Trophoblast cell (in vitro differentiated cells and primary cell): Measurements from ENCODE around the gene CROCC2. TPM values are rescaled to one million over a fixed set of nuclear protein-coding genes. Genes with fewer than 3 reads are reported as not detected.

Source experiments
- DNase-seq, 2 donors: peaks; one replicate each; pipeline ENCODE4 v3.0.0-alpha.2; 2016
- H2AFZ ChIP-seq: 2 replicates; pipeline ENCODE4 v1.6.1; 2013; ENCODE audit warnings: low read length, moderate library complexity, mild to moderate bottlenecking; ENCODE audit not compliant: insufficient read depth, poor library complexity
- H2AK5ac ChIP-seq: 2 replicates; pipeline ENCODE4 v1.6.1; 2013; ENCODE audit warnings: mild to moderate bottlenecking, low read length
- H2BK120ac ChIP-seq: 2 replicates; pipeline ENCODE4 v1.6.1; 2013; ENCODE audit warnings: low read length, mild to moderate bottlenecking, moderate library complexity; ENCODE audit not compliant: insufficient read depth, poor library complexity
- H2BK12ac ChIP-seq: 2 replicates; pipeline ENCODE4 v1.6.1; 2013; ENCODE audit warnings: mild to moderate bottlenecking, low read length, moderate library complexity
- H2BK5ac ChIP-seq: 2 replicates; pipeline ENCODE4 v1.6.1; 2013; ENCODE audit warnings: low read length, low read depth, moderate library complexity, mild to moderate bottlenecking; ENCODE audit not compliant: poor library complexity
- H3K14ac ChIP-seq: 2 replicates; pipeline ENCODE4 v1.6.1; 2013; ENCODE audit warnings: mild to moderate bottlenecking, low read length
- H3K18ac ChIP-seq: 2 replicates; pipeline ENCODE4 v1.6.1; 2013; ENCODE audit warnings: mild to moderate bottlenecking, low read length
- H3K23ac ChIP-seq: 2 replicates; pipeline ENCODE4 v1.6.1; 2013; ENCODE audit warnings: low read length
- H3K27ac ChIP-seq: 2 replicates; pipeline ENCODE4 v1.5.1; 2013; ENCODE audit warnings: low read depth, mild to moderate bottlenecking, inconsistent platforms, low read length, moderate library complexity
- H3K27me3 ChIP-seq: 2 replicates; pipeline ENCODE4 v1.6.1; 2013; ENCODE audit warnings: inconsistent platforms, mild to moderate bottlenecking, low read length, moderate library complexity; ENCODE audit not compliant: insufficient read depth
- H3K36me3 ChIP-seq, 2 experiments: 1 replicate in 1 of 2; 2 replicates in 1 of 2; pipeline ENCODE4 v1.6.1; 2013; ENCODE audit warnings: low read length in 2 of 2, mild to moderate bottlenecking in 2 of 2, moderate library complexity in 1 of 2; ENCODE audit not compliant: insufficient read depth in 2 of 2, control insufficient read depth in 1 of 2
- H3K4ac ChIP-seq: 2 replicates; pipeline ENCODE4 v1.6.1; 2013; ENCODE audit warnings: low read depth, mild to moderate bottlenecking, low read length, moderate library complexity
- H3K4me1 ChIP-seq, 2 experiments: 1 replicate in 1 of 2; 2 replicates in 1 of 2; pipeline ENCODE4 v1.6.1; 2013; ENCODE audit warnings: low read length in 2 of 2, mild to moderate bottlenecking in 2 of 2, moderate library complexity in 1 of 2; ENCODE audit not compliant: insufficient read depth in 2 of 2, control insufficient read depth in 1 of 2
- H3K4me2 ChIP-seq: 2 replicates; pipeline ENCODE4 v1.6.1; 2013; ENCODE audit warnings: inconsistent platforms, mild to moderate bottlenecking, low read length, moderate library complexity
- H3K4me3 ChIP-seq: 2 replicates; pipeline ENCODE4 v1.5.1; 2013; ENCODE audit warnings: mild to moderate bottlenecking, low read depth, low read length, inconsistent platforms
- H3K79me1 ChIP-seq: one replicate; pipeline ENCODE4 v1.6.1; 2013; ENCODE audit warnings: low read length
- H3K79me2 ChIP-seq: 2 replicates; pipeline ENCODE4 v1.6.1; 2013; ENCODE audit warnings: low read length, mild to moderate bottlenecking; ENCODE audit not compliant: control insufficient read depth, insufficient read depth, poor library complexity
- H3K9ac ChIP-seq: 2 replicates; pipeline ENCODE4 v1.6.1; 2013; ENCODE audit warnings: mild to moderate bottlenecking, low read length
- H3K9me3 ChIP-seq: 2 replicates; pipeline ENCODE4 v1.6.1; 2013; ENCODE audit warnings: low read depth, mild to moderate bottlenecking, control low read depth, inconsistent platforms, low read length; ENCODE audit not compliant: insufficient read depth
- H4K12ac ChIP-seq: 2 replicates; pipeline ENCODE4 v1.6.1; 2013; ENCODE audit warnings: low read depth, mild to moderate bottlenecking, low read length, moderate library complexity
- H4K8ac ChIP-seq: 2 replicates; pipeline ENCODE4 v1.6.1; 2013; ENCODE audit warnings: low read depth, mild to moderate bottlenecking, low read length, moderate library complexity
- H4K91ac ChIP-seq: one replicate; pipeline ENCODE4 v1.6.1; 2013; ENCODE audit warnings: low read depth, mild to moderate bottlenecking, low read length, moderate library complexity
- WGBS: extraction: QIAGEN DNeasy Blood & Tissue Kit; methylation state at CpG from one replicate; pipeline ENCODE4 v1.1.7; 2013; ENCODE audit warnings: missing lambda C conversion rate; ENCODE audit not compliant: insufficient read length, insufficient coverage; ENCODE audit errors: extremely low coverage; 5-methylcytosine and 5-hydroxymethylcytosine counted together
- polyA plus RNA-seq: library from polyadenylated mRNA; stranded (reverse); fragments of 200-250 nt; gene quantifications from 2 replicates; pipeline ENCODE4 v1.2.3, GENCODE V29; 2013

CROCC2 gene
- not detected in 2 replicates for polyA plus RNA-seq

- H3K18ac ChIP-seq: no peak within 1 kb of the TSS
These were observed at the start of gene CROCC2 for GRCh38 chr2:240906141-240906910. Gene CROCC2, plus strand, starts transcription at chr2:240906336. Its CDS starts 178 bp downstream, at chr2:240906514.

GRCh38 chr2:240857039-240858008 lies 48.8 kb upstream of the CROCC2 start:
- H2AK5ac ChIP-seq: no peak overlapping the region
- no peak overlapping the region for H3K4me2 ChIP-seq
- no peak overlapping the region for H3K9ac ChIP-seq
- H3K27ac ChIP-seq: no peak overlapping the region
- WGBS: no CpG with 5 or more reads among the region's 21 CpGs
- H3K9me3 ChIP-seq: peaks cover 10% of the 10 kb centered on the region
- H4K91ac ChIP-seq: no peak overlapping the region
- no peaks in the 10 kb centered on the region for H3K79me1 ChIP-seq
- peak; percentile 72 to 80 for DNase-seq
- H2BK5ac ChIP-seq: no peak overlapping the region
- H3K18ac ChIP-seq: no peak overlapping the region
- no peak overlapping the region for H3K4ac ChIP-seq
- no peaks in the 10 kb centered on the region for H3K79me2 ChIP-seq
- H3K4me1 ChIP-seq: no peaks in the 10 kb centered on the region
- H3K27me3 ChIP-seq: peaks cover 3% of the 10 kb centered on the region
- H4K12ac ChIP-seq: no peak overlapping the region
- no peak overlapping the region for H3K4me3 ChIP-seq
- no peaks in the 10 kb centered on the region for H3K36me3 ChIP-seq
- no peak overlapping the region for H3K14ac ChIP-seq
- no peak overlapping the region for H2BK120ac ChIP-seq
- H4K8ac ChIP-seq: no peak overlapping the region
- H2BK12ac ChIP-seq: no peak overlapping the region
- no peak overlapping the region for H3K23ac ChIP-seq
- no peak overlapping the region for H2AFZ ChIP-seq

More at GRCh38 chr2:240906141-240906910, at the start of gene CROCC2:
- Histone ChIP-seq H3K4ac (no peak within 1 kb of the TSS), H3K9me3 (peaks cover 3% of the 10 kb centered on the region), H3K23ac (no peak within 1 kb of the TSS), H3K14ac (no peak within 1 kb of the TSS), H3K9ac (no peak within 1 kb of the TSS), H2BK120ac (no peak within 1 kb of the TSS), H3K36me3 (no peaks in the 10 kb centered on the region), H3K4me3 (peak within 1 kb of the TSS; percentile 13), H4K12ac (no peak within 1 kb of the TSS), H3K4me1 (peaks cover 4% of the 10 kb centered on the region in 2 experiments), H3K27ac (no peak within 1 kb of the TSS), H2AFZ (no peak within 1 kb of the TSS), H4K8ac (no peak within 1 kb of the TSS), H3K79me2 (no peaks in the 10 kb centered on the region), H4K91ac (no peak within 1 kb of the TSS), H3K4me2 (no peak within 1 kb of the TSS), H2BK12ac (no peak within 1 kb of the TSS), H2AK5ac (no peak within 1 kb of the TSS), H2BK5ac (no peak within 1 kb of the TSS), H3K79me1 (no peaks in the 10 kb centered on the region), H3K27me3 (peaks cover 4% of the 10 kb centered on the region)
- WGBS: no CpG with 5 or more reads among the region's 23 CpGs
- DNase-seq: peak; percentile 47 to 70

GRCh38 chr2:240858321-240858720 lies 47.8 kb upstream of the CROCC2 start:
- H3K79me1 ChIP-seq: no peaks in the 10 kb centered on the region

GRCh38 chr2:240858871-240859270 lies 47.3 kb upstream of the CROCC2 start:
- WGBS: no CpG with 5 or more reads among the region's 10 CpGs
- Histone ChIP-seq H3K4me1 (no peaks in the 10 kb centered on the region), H3K27ac (no peak overlapping the region), H2BK5ac (no peak overlapping the region), H3K27me3 (peaks cover 3% of the 10 kb centered on the region), H2AK5ac (no peak overlapping the region), H3K9me3 (peaks cover 10% of the 10 kb centered on the region), H4K91ac (no peak overlapping the region), H4K8ac (no peak overlapping the region), H2BK12ac (no peak overlapping the region), H3K79me1 (no peaks in the 10 kb centered on the region), H2BK120ac (no peak overlapping the region), H3K79me2 (no peaks in the 10 kb centered on the region), H3K18ac (no peak overlapping the region), H2AFZ (no peak overlapping the region), H3K4me2 (no peak overlapping the region), H3K4me3 (no peak overlapping the region), H4K12ac (no peak overlapping the region), H3K36me3 (no peaks in the 10 kb centered on the region), H3K14ac (no peak overlapping the region), H3K9ac (no peak overlapping the region), H3K4ac (no peak overlapping the region), H3K23ac (no peak overlapping the region)
- DNase-seq: no peak

More at GRCh38 chr2:240858321-240858720, 47.8 kb upstream of the CROCC2 start:
- peaks cover 3% of the 10 kb centered on the region for H3K27me3 ChIP-seq
- no peak overlapping the region for H4K8ac ChIP-seq
- no peaks in the 10 kb centered on the region for H3K36me3 ChIP-seq
- H2BK120ac ChIP-seq: no peak overlapping the region
- no peak for DNase-seq
- no peak overlapping the region for H3K18ac ChIP-seq
- no peak overlapping the region for H3K4ac ChIP-seq
- no peak overlapping the region for H3K4me2 ChIP-seq
- no peak overlapping the region for H3K9ac ChIP-seq
- no peak overlapping the region for H3K27ac ChIP-seq
- no peak overlapping the region for H3K14ac ChIP-seq
- no peaks in the 10 kb centered on the region for H3K4me1 ChIP-seq
- H2AFZ ChIP-seq: no peak overlapping the region
- no peak overlapping the region for H2BK5ac ChIP-seq
- no peak overlapping the region for H3K23ac ChIP-seq
- no peak overlapping the region for H2BK12ac ChIP-seq
- no peaks in the 10 kb centered on the region for H3K79me2 ChIP-seq
- H2AK5ac ChIP-seq: no peak overlapping the region
- no peak overlapping the region for H4K12ac ChIP-seq
- H3K4me3 ChIP-seq: no peak overlapping the region
- H4K91ac ChIP-seq: no peak overlapping the region
- peaks cover 10% of the 10 kb centered on the region for H3K9me3 ChIP-seq
- WGBS: no CpG with 5 or more reads among the region's 13 CpGs
